Psoas muscle (tissue), 8 donors: Measurements from ENCODE around the gene P2RX1. TPM values are rescaled to one million over a fixed set of nuclear protein-coding genes. Genes with fewer than 3 reads are reported as not detected.

ENCODE experiments used
- ATAC-seq, 4 donors: fragments of 200-7000 bp; cut with Tn5 transposase; one replicate each; pipeline ENCODE4 v1.9.1; 2020; ENCODE audit warnings: moderate library complexity in 3 of 4, mild to moderate bottlenecking in 2 of 4
- DNase-seq, 2 donors: peaks; one replicate each; pipeline ENCODE4 v3.0.0-alpha.2; 2020
- H3K27ac ChIP-seq: fragments of 200-600 bp; one replicate; pipeline ENCODE4 v1.8.0; 2022
- H3K27me3 ChIP-seq, 3 donors: fragments of 200-600 bp in 1 of 3; one replicate each; pipeline versions ENCODE4 v1.6.1 to v1.8.0; 2013 to 2022; ENCODE audit warnings: low read length in 2 of 3, mild to moderate bottlenecking in 2 of 3, moderate library complexity in 1 of 3; ENCODE audit not compliant: insufficient read depth in 3 of 3
- H3K36me3 ChIP-seq, 2 donors: fragments of 200-600 bp in 1 of 2; one replicate each; pipeline versions ENCODE4 v1.6.1 to v1.8.0; 2013 to 2022; ENCODE audit warnings: low read depth in 1 of 2, mild to moderate bottlenecking in 1 of 2, moderate library complexity in 1 of 2; ENCODE audit not compliant: insufficient read depth in 1 of 2
- H3K4me1 ChIP-seq: fragments of 200-600 bp; one replicate; pipeline ENCODE4 v1.8.0; 2022
- H3K4me3 ChIP-seq: fragments of 200-600 bp; one replicate; pipeline ENCODE4 v1.8.0; 2022; ENCODE audit warnings: mild to moderate bottlenecking
- H3K9me3 ChIP-seq: fragments of 200-600 bp; one replicate; pipeline ENCODE4 v1.8.0; 2022
- CTCF ChIP-seq: fragments of 200-600 bp; IDR thresholded peaks from one replicate; pipeline ENCODE4 v1.8.0; 2022; ENCODE audit warnings: antibody characterized with exemption
- WGBS, 3 donors: extraction: QIAGEN DNeasy Blood & Tissue Kit; methylation state at CpG; one replicate each; pipeline versions ENCODE4 v1.1.6 to v1.1.7; 2013; 5-methylcytosine and 5-hydroxymethylcytosine counted together
- intact Hi-C, 2 donors: fragments of 100-400 bp; cut with DNase I; formaldehyde crosslinking; loops; one replicate each; pipeline versions ENCODE4 v1.11.0 to v1.14.2; 2022
- polyA plus RNA-seq, 3 donors: library from polyadenylated mRNA; stranded (reverse); fragments of 200-250 nt; gene quantifications; one replicate each; pipeline ENCODE4 v1.2.3, GENCODE V29; 2013
- total RNA-seq, 4 donors: library from RNA; stranded (reverse); fragmentation: NEBNext Ultra II Directional in 2 of 4; extraction: Animal tissue kit (Norgen Biotek cat#: 25700) in 2 of 4; gene quantifications; one replicate each; pipeline versions ENCODE4 v1.2.1 to v1.2.4, GENCODE V29; 2021 to 2023
- donor health status: healthy with polysubstance abuse.
- donor health status: DM: no; HTN: no; CAD: no; lungs with moderate emphysema.
- donor health status: Bipolar disorder and iron deficiency.
- donor health status: healthy.
- donor health status: DM: yes; HTN: yes; CAD: no.
- donor health status: DM: no; HTN: no; CAD: no.
- donor health status: DM: no; HTN: no; CAD: no.
- donor health status: DM: yes; HTN: yes; CAD: no.

P2RX1 gene
- total and polyA plus RNA-seq, 7 donors = 0.06 to 0.94 (median 0.18) TPM

- 4 to 10% (median 4%) methylated on average over 32 to 96 of the region's 96 CpGs for WGBS, 3 donors
- no peak for TF ChIP-seq CTCF
- H3K36me3 ChIP-seq = no peaks in the 10 kb centered on the region
- peak; percentile 84 to 86 for DNase-seq
- H3K4me1 ChIP-seq = peaks cover 31% of the 10 kb centered on the region
- peak; percentile 2 to 33 (median 14) for ATAC-seq
- no peaks in the 10 kb centered on the region for H3K9me3 ChIP-seq
- peak overlapping the region; percentile 16 for H3K27ac ChIP-seq
- intact Hi-C loops = no loop called here
- peak overlapping the region; percentile 80 for H3K4me3 ChIP-seq
- no peaks in the 10 kb centered on the region for H3K27me3 ChIP-seq
Measured at GRCh38 chr17:3892095-3892998, 23.9 kb downstream of the P2RX1 start.

DNA sequence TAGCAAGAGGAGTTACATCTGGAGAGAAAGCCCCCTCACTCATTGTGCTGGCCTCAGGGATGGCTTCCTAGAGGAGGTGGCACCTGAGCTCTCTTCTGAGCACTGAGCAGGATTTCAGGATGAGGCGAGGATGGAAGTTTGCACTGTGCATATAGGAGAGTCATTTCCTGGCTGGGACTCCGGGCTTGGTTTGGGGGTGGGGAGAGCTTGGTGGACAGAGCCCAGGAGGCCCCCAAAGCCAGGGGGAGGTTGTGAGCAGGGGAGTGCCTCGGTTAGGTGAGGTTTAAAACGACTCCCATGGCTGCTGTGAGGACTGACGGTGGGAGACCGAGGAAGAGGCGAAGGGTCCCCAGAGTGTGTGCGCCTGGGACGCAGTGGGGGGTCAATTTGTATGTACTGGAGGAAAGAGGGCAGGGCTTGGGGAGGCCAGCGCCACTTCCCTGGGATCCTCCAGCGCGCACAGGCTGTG is 24.6 kb downstream of the P2RX1 start:
- no peak for TF ChIP-seq CTCF

GRCh38 chr17:3890878-3891219 is 25.4 kb downstream of the P2RX1 start:
- peaks cover 31% of the 10 kb centered on the region for H3K4me1 ChIP-seq
- TF ChIP-seq CTCF = no peak
- intact Hi-C loops = no loop called here
- DNase-seq (no peak), ATAC-seq (no peak)
- no peak overlapping the region for H3K27ac ChIP-seq
- no peak overlapping the region for H3K4me3 ChIP-seq
- WGBS, 3 donors = 61 to 80% (median 65%) methylated on average over 4 of the region's 4 CpGs
- H3K36me3 ChIP-seq = no peaks in the 10 kb centered on the region
- H3K9me3 ChIP-seq = no peaks in the 10 kb centered on the region
- H3K27me3 ChIP-seq = no peaks in the 10 kb centered on the region

More for the DNA sequence above, 24.6 kb downstream of the P2RX1 start:
- Histone ChIP-seq H3K4me3 (peak overlapping the region; percentile 80), H3K27ac (no peak overlapping the region), H3K9me3 (no peaks in the 10 kb centered on the region), H3K4me1 (peaks cover 31% of the 10 kb centered on the region), H3K27me3 (no peaks in the 10 kb centered on the region), H3K36me3 (no peaks in the 10 kb centered on the region)
- ATAC-seq (no peak), DNase-seq (no peak)
- intact Hi-C loops = no loop called here
- WGBS, 3 donors = 61 to 69% (median 64%) methylated on average over 9 to 12 of the region's 12 CpGs

- WGBS, 3 donors = 47 to 75% (median 58%) methylated on average over 21 to 22 of the region's 22 CpGs
- H3K9me3 ChIP-seq = no peaks in the 10 kb centered on the region
- H3K27me3 ChIP-seq = no peaks in the 10 kb centered on the region
- no peak for TF ChIP-seq CTCF
- peak overlapping the region; percentile 30 for H3K27ac ChIP-seq
- ATAC-seq = peak in 2 of 4 donors; percentile 15 to 20
- H3K4me3 ChIP-seq = no peak overlapping the region
- intact Hi-C loops = no loop called here
- peaks cover 31% of the 10 kb centered on the region for H3K4me1 ChIP-seq
- DNase-seq = peak; percentile 84 to 86
- peaks cover 0 to under 1% of the 10 kb centered on the region in 2 donors for H3K36me3 ChIP-seq
Measured at GRCh38 chr17:3890082-3890877, 26.0 kb downstream of the P2RX1 start.
